DMS 273 (cell line): ENCODE measurements around the gene IQSEC1.

Source experiments
- DNase-seq: peaks from one replicate; lab custom pipeline; 2025; ENCODE audit not compliant: unreplicated experiment; lab: John Stamatoyannopoulos, UW

IQSEC1 gene

DNA sequence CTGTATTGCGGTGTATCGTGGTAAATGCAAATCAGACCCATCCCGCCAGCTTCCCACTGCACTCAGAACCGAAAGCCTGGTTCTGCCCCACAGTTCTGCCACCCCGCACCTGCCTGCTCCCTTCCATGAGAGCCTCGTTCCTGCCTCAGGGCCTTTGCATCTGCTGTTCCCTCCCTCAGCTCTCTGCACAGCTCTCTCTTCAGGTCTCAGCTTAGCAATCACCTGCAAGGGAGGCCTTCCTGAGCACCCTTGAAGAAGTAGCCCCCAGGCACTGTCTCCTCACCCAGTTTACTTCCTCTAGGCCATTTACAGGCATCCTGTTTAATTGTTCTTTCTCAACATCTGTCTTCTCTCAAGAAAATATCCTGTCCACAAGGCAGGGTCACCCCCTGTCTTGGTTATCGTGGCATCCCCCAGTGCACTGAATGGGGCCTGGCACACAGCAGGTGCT lies 13.3 kb upstream of the IQSEC1 start:
- DNase-seq = no peak

DNA sequence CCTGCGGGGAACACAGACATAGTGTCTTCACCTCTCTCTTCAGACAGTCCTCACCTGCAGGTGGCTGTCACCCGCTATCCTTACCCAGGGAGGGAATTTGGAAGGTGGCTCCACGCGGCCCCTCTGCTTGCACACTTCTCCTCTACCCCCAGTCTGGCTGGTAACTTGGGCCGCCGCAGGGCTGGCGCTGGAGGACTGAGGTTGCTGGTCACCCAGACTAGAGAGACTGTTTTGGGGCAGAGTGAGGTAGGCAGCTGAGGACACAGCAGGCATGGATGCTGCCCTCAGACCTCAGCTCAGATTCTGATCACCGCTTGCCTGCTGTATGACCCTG lies 12.6 kb upstream of the IQSEC1 start:
- DNase-seq = no peak

DNA sequence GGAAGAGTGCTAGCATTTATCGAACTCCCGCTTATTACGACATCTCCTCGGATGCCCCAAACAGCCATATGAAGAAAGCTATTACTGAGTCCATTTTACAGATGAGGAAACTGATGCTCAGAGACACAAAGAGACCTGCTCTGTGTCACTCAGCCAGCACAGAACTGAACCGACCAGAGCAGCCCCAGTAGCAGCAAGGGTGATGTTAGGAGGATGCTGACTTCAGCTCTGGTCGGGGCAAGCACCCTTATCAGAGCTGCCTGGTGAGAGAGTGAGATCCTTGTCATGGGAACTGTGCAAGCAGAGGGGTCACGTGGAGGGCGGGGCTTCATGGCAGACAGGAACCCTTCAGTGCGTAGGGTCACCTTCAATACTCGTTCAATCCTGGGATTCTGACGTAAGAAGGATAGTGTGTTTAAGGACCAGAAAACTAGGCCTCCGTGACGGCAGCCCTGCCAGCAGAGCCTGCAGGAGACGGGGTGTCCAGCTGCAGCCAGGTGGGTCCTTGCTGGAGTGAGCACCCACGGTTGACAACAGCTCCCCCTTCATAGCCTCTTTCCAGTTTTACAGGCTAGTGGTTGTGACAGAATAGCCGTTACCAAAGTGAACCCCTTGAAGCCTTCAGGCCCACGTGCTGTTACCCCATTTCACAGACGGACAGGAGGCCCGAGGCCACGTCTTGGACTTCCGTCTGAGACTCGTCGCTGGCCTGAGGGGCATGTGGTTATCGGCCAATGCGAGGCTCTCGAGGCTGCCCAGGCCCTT lies 12.0 kb upstream of the IQSEC1 start:
- no peak for DNase-seq

DNA sequence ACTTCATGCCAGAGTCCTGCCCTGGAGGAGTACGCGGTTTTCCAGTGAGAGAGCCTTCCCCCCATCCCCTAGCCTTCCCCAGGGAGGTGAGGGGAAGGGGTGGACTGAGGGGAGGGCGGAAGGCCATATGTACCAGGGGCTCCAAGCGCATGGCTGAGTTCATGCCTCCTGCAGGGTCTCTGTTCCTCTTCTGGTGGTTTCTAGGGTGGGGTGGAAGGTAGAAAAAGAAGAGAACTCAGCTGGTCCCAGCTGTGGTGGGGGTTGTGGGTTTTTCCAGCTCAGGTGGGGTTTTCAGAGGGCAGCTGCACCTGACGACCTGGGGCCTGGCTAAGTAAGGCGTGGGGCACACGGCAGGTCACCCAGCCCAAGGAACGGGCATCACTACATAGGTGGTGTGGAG lies 10.7 kb upstream of the IQSEC1 start:
- DNase-seq = no peak

DNA sequence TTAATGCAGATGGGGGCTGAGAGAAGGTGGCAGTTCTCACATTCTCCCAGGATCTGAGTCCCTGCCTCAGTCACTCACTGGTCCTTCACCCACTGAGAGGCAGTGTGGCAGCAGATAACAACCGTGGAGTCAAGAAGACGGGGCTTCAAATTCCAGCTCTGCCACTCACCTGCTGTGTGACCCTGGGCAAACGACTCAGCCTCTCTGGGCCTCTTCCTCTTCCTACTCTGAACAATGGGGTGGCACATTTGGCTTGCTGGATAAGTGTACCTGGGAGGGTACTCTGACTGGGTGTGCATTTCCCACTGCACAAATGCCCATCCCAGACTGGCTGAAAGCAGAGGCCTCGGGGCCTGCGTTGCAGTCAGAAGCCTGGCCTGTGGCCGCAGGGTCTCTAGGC lies 10.0 kb upstream of the IQSEC1 start:
- DNase-seq = no peak

DNA sequence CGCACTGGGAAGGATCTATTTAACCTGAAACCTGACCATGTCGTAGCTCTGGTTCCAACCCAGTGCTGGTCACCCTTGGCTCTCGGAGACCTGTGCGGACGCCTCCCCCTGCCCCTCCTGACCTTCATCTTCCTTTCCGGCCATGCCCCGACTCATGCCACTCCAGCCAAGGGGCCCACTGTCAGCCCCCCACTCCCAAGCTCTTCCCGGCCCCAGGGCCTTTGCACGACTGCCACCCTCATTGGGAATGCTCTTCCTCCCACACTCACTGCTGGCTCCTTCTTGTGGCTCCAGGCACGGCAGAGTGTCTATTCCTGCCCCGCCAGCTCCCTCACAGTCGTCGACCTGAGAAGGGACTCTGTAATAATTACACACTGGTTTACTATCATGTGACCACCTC lies 9.4 kb upstream of the IQSEC1 start:
- DNase-seq = no peak

DNA sequence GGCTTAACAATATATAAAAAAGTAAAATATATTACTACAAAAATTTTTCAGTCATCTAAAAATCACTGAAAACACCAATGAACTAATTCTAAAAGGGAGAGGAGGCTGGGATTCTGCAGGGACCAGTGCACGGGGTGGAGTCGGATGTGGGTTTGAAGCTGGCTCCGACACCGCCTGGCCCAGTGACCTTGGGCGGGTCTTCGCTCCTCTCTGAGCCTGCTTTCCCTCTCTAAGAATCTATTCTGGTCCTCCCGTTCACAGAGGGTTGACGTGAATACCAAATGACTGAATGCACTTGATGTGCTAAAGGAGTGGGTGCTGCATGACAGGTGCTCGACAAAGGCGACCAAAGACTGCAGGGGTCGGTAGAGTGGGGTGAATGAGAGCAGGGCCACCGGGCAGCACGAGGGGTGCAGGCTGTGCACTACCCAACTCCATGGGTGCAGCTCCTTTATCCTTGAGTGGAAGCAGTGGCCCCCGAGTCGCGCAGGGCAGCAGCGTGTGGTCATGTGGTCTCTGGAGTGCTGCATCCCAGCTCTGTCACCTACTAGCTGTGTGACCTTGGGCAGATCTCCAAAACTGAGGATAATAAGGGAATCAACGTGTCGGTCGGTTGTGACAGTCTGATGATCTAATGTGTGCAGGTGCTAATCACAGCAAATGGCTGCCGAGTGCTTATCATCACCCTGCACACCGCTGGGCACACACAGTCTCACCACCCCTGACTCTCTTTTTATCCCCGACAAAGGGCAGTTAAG lies 8.6 kb upstream of the IQSEC1 start:
- no peak for DNase-seq

DNA sequence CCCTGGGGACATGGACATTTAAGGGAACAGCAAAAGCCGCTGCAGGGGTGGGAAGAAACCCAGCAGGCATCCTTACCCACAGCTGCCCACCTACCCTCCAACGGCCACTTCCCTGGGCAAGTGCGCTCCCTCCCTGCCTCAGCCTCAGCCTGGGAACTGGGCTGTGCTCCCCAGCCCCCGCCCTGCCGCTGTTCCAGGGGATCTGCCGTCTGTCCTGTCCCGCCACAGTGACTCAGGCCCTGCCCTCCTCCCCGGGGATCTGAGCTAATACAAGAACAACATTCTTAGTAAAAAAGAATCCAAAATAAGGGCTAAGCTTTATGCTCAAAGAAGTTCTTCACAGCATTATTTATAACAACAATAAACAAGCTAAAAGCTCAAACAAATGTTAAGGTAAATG lies 7.4 kb upstream of the IQSEC1 start:
- no peak for DNase-seq

DNA sequence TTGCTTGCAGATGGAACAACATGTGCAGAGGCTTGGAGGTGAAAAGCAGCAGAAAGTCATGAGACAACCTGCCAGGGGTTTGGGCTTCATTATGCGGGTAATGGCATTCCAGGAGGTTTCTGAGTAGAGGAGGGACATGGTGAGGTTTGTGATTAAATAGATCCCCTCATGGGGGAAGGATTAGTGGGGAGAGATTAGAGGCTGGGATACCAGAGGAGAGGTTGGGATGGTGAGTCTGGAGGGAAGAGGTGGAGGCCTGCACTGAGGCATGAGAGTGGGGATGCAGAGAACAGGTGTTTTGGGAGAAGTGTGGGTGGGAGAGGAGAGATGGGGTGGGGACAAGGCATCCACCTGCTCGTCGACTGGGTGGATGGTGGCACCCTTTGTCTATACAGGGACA lies 6.8 kb upstream of the IQSEC1 start:
- DNase-seq = no peak

DNA sequence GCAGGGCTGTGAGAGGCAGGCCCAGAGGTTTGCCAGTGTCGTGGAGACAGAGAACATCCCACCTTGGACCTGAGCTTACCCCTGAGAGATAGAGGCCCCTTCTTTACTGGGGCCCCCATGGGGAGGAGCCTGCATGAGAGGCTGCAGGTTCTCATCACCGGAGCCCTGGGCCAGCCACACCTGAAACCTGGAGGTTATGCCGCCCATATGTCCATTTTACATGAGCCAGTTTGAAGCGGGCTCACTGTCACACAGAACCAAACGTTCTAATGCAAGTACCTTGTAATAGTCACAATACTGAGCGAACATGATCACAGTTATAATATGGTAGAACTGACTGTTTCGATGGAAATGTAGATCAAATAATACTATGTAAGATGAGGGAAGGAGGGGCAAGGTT lies 6.3 kb upstream of the IQSEC1 start:
- no peak for DNase-seq

DNA sequence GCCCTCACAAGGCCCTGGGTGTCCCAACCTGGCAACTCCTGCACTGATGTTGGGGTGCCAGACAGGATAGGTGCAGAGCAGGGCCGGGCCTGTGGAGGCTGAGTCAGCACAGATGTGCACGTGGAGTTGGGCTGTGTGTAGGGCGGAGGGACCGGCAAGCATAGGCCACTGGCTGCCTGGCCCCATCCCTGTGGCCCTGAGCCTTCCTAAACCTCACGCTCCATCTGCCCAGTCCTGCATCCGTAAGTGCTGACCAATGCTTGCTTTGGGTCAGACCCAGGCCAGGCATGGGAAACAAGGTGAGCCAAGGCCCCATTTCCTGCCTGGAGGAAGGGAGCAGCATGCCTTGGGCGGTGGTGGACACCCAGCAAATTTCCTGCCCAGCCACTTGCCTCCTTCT lies 5.8 kb upstream of the IQSEC1 start:
- DNase-seq = no peak

DNA sequence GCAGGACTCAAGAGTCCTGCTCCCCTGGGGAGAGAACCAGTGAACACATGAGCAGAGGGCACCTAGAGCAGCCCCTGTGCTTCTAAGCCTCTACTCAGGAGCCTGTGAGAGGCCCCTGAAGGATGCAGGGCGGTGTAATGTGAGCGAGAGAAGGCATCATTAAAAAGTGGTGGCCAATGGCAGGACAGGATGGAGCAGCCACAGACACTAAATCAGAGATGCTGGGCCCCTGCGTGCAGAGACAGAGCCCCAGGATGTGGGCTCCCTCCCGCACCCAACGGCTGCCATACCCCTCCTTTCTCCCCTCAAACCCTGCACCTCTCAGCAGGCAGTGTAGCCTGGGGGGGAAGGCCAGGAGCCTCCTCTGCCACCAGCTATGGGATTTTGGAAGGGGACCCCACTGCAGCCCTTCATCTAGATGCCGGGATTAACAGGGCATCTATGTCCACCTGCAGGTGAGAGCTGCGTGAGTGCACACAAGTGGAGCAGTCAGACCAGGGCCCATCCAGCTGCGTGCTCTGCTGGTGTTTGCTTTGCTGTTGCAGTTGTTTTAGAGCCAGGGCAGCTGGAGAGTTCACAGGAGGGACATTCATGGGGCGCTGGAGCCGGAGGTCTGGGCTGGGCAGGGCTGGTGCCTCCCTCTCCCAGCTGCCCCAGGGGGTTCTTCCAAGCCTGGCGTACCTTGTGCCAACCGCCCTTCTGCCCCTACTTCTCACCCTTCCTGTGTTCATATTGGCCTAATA lies 5.1 kb upstream of the IQSEC1 start:
- peak; percentile 14 for DNase-seq

DNA sequence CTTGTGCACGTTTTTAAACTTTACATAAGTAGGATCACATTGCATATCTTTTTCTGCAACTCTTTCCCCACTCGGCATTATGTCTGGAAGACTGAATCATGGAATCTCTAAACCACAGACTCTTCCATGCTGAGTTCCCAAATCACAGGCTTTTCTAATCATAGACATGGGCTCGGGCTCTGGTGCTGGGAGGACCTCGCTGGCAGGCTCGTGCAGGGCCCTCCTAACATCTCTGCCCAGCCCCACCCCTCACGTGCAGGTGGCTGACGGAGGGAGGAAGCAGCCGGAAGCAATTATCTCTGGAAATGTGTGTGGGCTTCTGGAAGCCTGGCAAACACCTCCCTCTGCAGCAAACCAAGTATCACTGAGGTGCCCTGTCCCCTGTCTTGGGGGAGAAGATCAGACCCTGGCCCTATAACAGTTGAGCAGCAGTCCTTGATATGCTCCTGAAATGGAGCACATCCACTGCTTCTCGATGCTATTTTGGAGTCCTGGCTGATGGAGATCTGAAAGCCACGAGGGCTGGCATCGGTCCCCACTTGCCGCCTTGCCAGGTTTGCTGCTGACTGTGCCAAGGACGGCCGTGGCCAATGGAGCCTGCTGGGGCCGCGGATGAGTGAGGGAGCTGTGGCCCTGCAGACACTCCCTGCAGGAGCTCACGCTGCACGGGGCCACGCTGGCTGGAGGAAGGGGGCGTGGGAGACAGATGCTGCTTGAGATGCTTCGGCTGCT lies 4.4 kb upstream of the IQSEC1 start:
- peak; percentile 66 for DNase-seq

DNA sequence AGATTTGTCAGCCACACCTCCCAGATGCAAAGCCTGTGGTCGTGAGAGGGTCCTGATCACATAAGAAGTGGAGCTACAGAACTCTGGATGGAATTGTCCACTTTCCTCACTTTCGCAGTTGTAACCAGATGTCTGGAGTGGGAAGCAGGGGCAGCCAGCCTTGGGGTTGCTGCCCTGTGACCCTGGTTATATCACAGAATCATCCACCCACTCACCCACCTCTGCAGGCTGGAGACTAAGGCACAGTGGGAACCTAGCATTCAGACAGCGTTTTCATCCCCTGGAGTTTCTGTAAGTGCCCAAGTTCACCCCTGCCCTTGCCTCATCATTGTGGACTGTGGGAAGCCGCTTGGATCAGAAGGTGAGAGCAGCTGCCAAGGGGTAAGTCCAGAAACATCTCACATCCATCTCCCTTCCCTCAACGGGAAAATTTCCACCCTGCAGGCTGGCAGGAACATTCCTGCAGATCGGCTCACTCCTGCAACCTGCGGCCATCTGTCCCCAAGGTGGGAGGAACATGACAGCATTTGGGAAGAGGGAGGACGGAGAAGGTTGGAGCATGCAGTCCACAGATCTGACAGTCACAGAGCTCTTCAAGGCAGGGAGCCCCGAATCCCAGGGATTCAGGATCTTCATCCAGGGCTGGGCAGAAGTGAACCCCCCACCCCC lies 2.9 kb upstream of the IQSEC1 start:
- DNase-seq = peak; percentile 20

DNA sequence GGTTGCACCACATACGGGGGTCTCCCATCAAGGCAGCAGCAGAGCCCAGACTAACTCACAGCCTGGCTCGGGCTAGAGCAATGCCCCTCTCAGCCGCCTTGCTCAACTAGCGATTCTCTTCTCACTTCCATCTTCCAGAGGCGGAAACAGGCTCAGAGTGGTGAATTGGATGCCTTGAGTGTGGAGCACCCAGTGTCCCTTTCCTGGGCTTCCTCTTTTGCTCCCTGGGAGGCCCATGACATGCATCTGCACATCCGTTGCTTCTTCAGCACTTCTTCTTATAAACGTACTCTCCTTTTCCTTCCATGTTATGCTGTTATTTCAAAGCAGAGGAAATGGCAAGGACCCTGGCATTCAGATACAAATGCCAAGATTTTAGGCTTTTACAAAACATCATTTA lies 2.1 kb upstream of the IQSEC1 start:
- no peak for DNase-seq

DNA sequence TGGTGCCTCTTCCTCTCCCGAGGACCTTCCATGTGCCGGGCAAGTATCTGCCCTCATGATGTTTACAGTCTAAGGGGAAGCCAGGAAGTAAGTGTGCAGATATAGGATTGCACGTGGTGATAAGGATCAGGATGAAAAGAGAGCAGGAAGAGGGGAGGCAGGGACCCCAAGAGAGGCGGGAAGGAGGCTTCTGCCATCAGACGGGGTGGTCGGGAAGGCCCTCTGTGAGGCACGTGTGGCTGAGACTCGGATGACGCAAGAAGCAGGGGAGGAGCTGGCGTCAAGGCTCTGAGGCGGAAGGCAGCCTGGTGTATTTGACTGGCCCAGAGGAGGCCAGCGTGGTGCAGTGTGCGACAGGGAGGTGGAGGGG lies 762 bp upstream of the IQSEC1 start:
- no peak for DNase-seq

DNA sequence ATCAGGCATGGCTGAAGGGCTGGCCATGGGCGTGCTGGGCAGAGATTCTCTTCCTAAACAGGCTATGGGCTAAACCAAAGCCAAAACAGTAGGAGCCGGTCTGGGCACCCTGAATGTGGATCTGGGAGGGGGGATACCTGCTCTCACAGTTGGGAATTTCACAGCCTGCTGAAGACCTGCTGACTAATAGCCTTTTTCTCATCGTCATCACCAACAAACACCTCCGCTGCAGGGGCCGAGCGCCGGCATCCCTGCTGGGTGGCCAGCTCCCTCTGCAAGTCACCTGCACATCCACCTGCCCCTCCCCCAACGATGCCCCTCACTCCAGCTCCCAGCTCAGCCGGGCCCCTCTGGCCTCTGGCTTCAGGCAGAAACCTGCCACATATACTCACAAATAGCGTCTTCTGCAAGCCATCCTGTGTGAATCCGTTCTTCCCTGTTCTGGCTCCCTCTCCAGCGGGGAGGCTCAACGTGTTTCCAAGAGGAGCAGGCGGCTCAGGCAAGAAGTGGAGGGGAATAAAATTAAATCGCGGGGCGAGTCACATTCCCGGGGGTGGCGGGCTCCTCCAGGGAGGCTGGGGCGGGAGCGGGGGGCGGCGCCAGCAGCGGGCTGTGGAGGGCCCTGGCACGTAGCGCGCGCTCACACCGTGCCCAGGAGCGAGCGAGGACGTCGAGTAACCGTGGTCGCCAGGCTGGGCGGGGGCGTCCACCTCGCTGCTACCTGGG lies 466 bp downstream of the IQSEC1 start:
- DNase-seq = peak; percentile 61

DNA sequence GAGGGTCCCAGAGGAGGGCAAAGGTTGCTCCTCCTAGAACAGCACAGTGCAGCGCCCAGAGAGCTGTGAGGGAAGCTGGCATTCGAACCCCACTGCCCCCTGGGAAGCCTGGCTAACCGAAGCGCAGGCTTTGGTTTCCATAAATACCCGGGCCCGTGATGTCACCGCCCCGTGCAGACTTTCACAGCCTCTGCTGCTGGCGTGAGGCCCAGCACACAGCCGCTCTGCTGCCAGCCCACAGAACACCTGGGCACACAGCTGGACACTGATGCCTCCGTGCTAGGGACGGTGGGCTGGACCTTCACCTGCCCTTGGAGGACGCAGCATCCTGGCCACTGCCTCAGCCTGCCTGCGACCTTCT lies 1.0 kb downstream of the IQSEC1 start:
- DNase-seq = peak; percentile 83

DNA sequence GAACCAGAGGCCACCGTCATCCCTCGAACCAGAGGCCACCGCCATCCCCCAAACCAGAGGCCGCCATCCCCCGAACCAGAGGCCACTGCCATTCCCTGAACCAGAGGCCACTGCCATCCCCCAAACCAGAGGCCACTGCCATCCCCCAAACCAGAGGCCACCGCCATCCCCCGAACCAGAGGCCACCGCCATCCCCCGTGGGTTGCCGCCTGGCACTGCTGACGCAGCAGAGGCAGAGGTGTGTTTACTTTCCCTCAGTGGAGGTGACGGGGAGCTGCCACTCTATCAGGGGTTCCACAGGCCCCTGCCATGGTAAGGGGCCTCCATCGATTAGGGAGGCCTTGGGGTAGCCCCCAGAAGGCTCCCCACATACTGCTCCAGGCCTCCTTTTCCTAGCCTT lies 1.5 kb downstream of the IQSEC1 start:
- no peak for DNase-seq

DNA sequence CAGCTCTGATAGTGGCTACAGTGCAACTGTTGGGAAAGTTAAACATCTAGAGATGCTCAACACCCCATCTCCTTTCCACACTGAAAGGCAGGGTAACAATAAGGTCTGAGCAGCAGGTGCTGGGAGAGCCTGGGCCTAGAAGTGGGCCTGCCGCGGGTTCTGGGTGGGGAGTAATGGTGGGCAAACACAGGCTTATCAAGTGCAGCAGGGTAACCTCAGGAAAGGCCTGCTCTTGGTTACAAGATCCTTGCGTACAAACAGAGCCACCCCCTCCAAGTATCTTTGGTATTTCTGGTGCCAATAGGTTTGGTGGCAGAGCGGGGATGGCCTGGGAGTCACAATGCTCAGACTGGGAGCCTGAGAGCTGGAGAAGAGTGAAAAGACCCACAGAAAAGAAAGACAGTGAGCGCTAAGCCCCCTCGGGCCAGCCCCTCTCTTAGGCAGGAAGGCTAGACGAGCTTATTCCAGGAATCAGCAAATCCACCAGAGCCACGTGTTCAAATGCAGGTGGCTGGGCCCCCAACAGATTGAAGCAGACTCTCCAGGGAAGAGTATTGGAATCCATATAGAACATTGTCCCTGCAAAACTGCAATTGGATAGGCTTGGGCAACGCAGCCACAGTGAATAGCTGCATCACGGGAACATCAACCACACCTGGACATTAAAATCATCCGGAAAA lies 2.7 kb downstream of the IQSEC1 start:
- no peak for DNase-seq
